Loucy (cell line): ENCODE results near the gene OR2M3.

Source experiments
- H2AFZ ChIP-seq: fragments of 200-600 bp; sonication (generic); 2 replicates; pipeline ENCODE4 v1.6.0; 2016; ENCODE audit warnings: antibody characterized with exemption, mild to moderate bottlenecking, low read length, moderate library complexity
- H3F3A ChIP-seq: fragments of 200-600 bp; 2 replicates; pipeline ENCODE4 v1.6.0; 2016; ENCODE audit warnings: antibody characterized with exemption, low read depth, mild to moderate bottlenecking
- H3K27me3 ChIP-seq: fragments of 200-600 bp; sonication (generic); 2 replicates; pipeline ENCODE4 v1.6.1; 2014; ENCODE audit warnings: low read length, mild to moderate bottlenecking; ENCODE audit not compliant: insufficient read depth, poor library complexity, severe bottlenecking
- H3K36me3 ChIP-seq: fragments of 200-600 bp; sonication (generic); 2 replicates; pipeline ENCODE4 v1.6.1; 2016; ENCODE audit warnings: low read length; ENCODE audit not compliant: insufficient read depth
- H3K4me1 ChIP-seq: fragments of 200-600 bp; sonication (generic); 2 replicates; pipeline ENCODE4 v1.5.1; 2014; ENCODE audit warnings: low read length, mild to moderate bottlenecking; ENCODE audit not compliant: insufficient read depth, poor library complexity, severe bottlenecking
- H3K4me2 ChIP-seq: fragments of 200-600 bp; sonication (generic); 2 replicates; pipeline ENCODE4 v1.6.0; 2014; ENCODE audit warnings: antibody characterized with exemption, low read length, low read depth, mild to moderate bottlenecking; ENCODE audit not compliant: poor library complexity, severe bottlenecking
- H3K4me3 ChIP-seq: fragments of 200-600 bp; sonication (generic); 2 replicates; pipeline ENCODE4 v1.5.1; 2014; ENCODE audit warnings: low read length, mild to moderate bottlenecking, mixed read lengths; ENCODE audit not compliant: poor library complexity, severe bottlenecking
- H3K79me2 ChIP-seq: fragments of 200-600 bp; sonication (generic); 2 replicates; pipeline ENCODE4 v1.6.1; 2014; ENCODE audit warnings: low read length; ENCODE audit not compliant: insufficient read depth
- H3K9ac ChIP-seq: fragments of 200-600 bp; sonication (generic); 2 replicates; pipeline ENCODE4 v1.6.0; 2014; ENCODE audit warnings: mild to moderate bottlenecking, low read depth, low read length, moderate library complexity; ENCODE audit not compliant: poor library complexity, severe bottlenecking
- H3K9me2 ChIP-seq: fragments of 200-600 bp; sonication (generic); replicated peaks from 2 replicates; pipeline ENCODE4 v1.6.1; 2016; ENCODE audit warnings: low read depth, low read length, mixed read lengths
- H3K9me3 ChIP-seq: fragments of 200-600 bp; sonication (generic); 2 replicates; pipeline ENCODE4 v1.6.1; 2014; ENCODE audit warnings: mild to moderate bottlenecking, antibody characterized with exemption, low read length, low read depth; ENCODE audit not compliant: insufficient read depth
- H4K20me1 ChIP-seq: fragments of 200-600 bp; sonication (generic); 2 replicates; pipeline ENCODE4 v1.6.0; 2014; ENCODE audit warnings: antibody characterized with exemption, low read length, mild to moderate bottlenecking; ENCODE audit not compliant: insufficient read depth, poor library complexity, severe bottlenecking
- CTCF ChIP-seq: fragments of 200-600 bp; sonication (generic); conservative IDR thresholded peaks from 2 replicates; pipeline ENCODE4 v1.5.1; 2014; ENCODE audit warnings: mild to moderate bottlenecking, antibody characterized with exemption, low read length
- EZH2phosphoT487 ChIP-seq: fragments of 200-600 bp; IDR thresholded peaks from 2 replicates; pipeline ENCODE4 v1.6.1; 2018; ENCODE audit warnings: antibody characterized with exemption, mild to moderate bottlenecking, moderate library complexity, borderline replicate concordance

OR2M3 gene

GRCh38 chr1:248189026-248189425 is 8.0 kb upstream of the OR2M3 start:
- TF ChIP-seq EZH2phosphoT487 (no peak), CTCF (no peak)
- H3F3A ChIP-seq = no peaks in the 10 kb centered on the region
- no peaks in the 10 kb centered on the region for H3K36me3 ChIP-seq
- H4K20me1 ChIP-seq = no peaks in the 10 kb centered on the region
- no peaks in the 10 kb centered on the region for H3K27me3 ChIP-seq
- H3K9me2 ChIP-seq = no peaks in the 10 kb centered on the region
- no peaks in the 10 kb centered on the region; the same call in 1 of the 2 replicates for H3K9me3 ChIP-seq
- no peak overlapping the region for H2AFZ ChIP-seq
- H3K79me2 ChIP-seq = no peaks in the 10 kb centered on the region
- no peak overlapping the region for H3K4me2 ChIP-seq
- H3K4me3 ChIP-seq = no peak overlapping the region
- no peak overlapping the region for H3K9ac ChIP-seq
- H3K4me1 ChIP-seq = no peaks in the 10 kb centered on the region

- H3K9me2 ChIP-seq = no peaks in the 10 kb centered on the region
- H3K9ac ChIP-seq = no peak overlapping the region
- H3K4me3 ChIP-seq = no peak overlapping the region
- no peaks in the 10 kb centered on the region for H3F3A ChIP-seq
- peaks cover 4% of the 10 kb centered on the region; the same call in 1 of the 2 replicates for H3K9me3 ChIP-seq
- no peak overlapping the region for H3K4me2 ChIP-seq
- H3K36me3 ChIP-seq = no peaks in the 10 kb centered on the region
- no peaks in the 10 kb centered on the region for H3K27me3 ChIP-seq
- TF ChIP-seq EZH2phosphoT487 = no peak
- H3K79me2 ChIP-seq = no peaks in the 10 kb centered on the region
- no peaks in the 10 kb centered on the region for H3K4me1 ChIP-seq
- H4K20me1 ChIP-seq = no peaks in the 10 kb centered on the region
- no peak overlapping the region for H2AFZ ChIP-seq
Measured at GRCh38 chr1:248194117-248194516, 2.9 kb upstream of the OR2M3 start.

- Histone ChIP-seq H3K79me2 (no peaks in the 10 kb centered on the region), H3K36me3 (no peaks in the 10 kb centered on the region), H3K9me3 (no peaks in the 10 kb centered on the region; the same call in 1 of the 2 replicates), H4K20me1 (no peaks in the 10 kb centered on the region), H3F3A (no peaks in the 10 kb centered on the region), H2AFZ (no peak overlapping the region), H3K4me1 (no peaks in the 10 kb centered on the region), H3K4me2 (no peak overlapping the region), H3K4me3 (no peak overlapping the region), H3K9me2 (no peaks in the 10 kb centered on the region), H3K27me3 (no peaks in the 10 kb centered on the region), H3K9ac (no peak overlapping the region)
- TF ChIP-seq CTCF = no peak
- no peak for TF ChIP-seq EZH2phosphoT487
Measured at GRCh38 chr1:248215880-248216279, 18.8 kb downstream of the OR2M3 start.

GRCh38 chr1:248225537-248225936 is 28.5 kb downstream of the OR2M3 start:
- Histone ChIP-seq H3K27me3 (no peaks in the 10 kb centered on the region), H3K36me3 (no peaks in the 10 kb centered on the region), H3F3A (no peaks in the 10 kb centered on the region), H4K20me1 (no peaks in the 10 kb centered on the region), H3K4me1 (no peaks in the 10 kb centered on the region), H2AFZ (no peak overlapping the region), H3K9me3 (no peaks in the 10 kb centered on the region; the same call in 1 of the 2 replicates), H3K9me2 (no peaks in the 10 kb centered on the region), H3K9ac (no peak overlapping the region), H3K4me3 (no peak overlapping the region), H3K79me2 (no peaks in the 10 kb centered on the region), H3K4me2 (no peak overlapping the region)
- TF ChIP-seq EZH2phosphoT487 (no peak), CTCF (no peak)
